Esophagus muscularis mucosa (tissue), 3 donors: ENCODE data around the gene TMEM59.

Experiments
- CTCF ChIP-seq, 3 experiments: fragments of 200-600 bp in 2 of 3; fragments of 450-650 bp in 1 of 3; sonication (generic) in 2 of 3; IDR thresholded peaks; one replicate each; pipeline ENCODE4 v1.5.1; 2017 to 2019; ENCODE audit warnings: antibody characterized with exemption in 3 of 3, mild to moderate bottlenecking in 2 of 3, moderate library complexity in 1 of 3
- POLR2A ChIP-seq: fragments of 450-650 bp; IDR thresholded peaks from one replicate; pipeline ENCODE4 v1.6.1; 2017; ENCODE audit warnings: antibody characterized with exemption, moderate library complexity, mild to moderate bottlenecking, low read depth
- POLR2AphosphoS5 ChIP-seq, 2 donors: sonication (generic); formaldehyde crosslinking; IDR thresholded peaks; one replicate each; pipeline ENCODE4 v1.6.1; 2017; ENCODE audit warnings: antibody characterized with exemption in 2 of 2

- no peak for TF ChIP-seq CTCF (IDR thresholded peaks at IDR 0.05)
- no peak for TF ChIP-seq POLR2A
- TF ChIP-seq POLR2AphosphoS5 (IDR thresholded peaks at IDR 0.05) = no peak
Measured at GRCh38 chr1:54054438-54054749, 1.4 kb upstream of the TMEM59 start.
